Mucosa of stomach (tissue), 1 donor: ENCODE data around the gene FLNA.

Source experiments
- H3K27me3 ChIP-seq: one replicate; pipeline ENCODE4 v1.7.0; 2013; ENCODE audit warnings: mild to moderate bottlenecking, low read length; ENCODE audit not compliant: control insufficient read depth, insufficient read depth
- H3K36me3 ChIP-seq: one replicate; pipeline ENCODE4 v1.7.0; 2013; ENCODE audit warnings: low read length; ENCODE audit not compliant: control insufficient read depth, insufficient read depth
- H3K4me1 ChIP-seq: one replicate; pipeline ENCODE4 v1.7.0; 2013; ENCODE audit warnings: mild to moderate bottlenecking, low read length; ENCODE audit not compliant: control insufficient read depth, insufficient read depth
- H3K4me3 ChIP-seq: one replicate; pipeline ENCODE4 v1.7.0; 2013; ENCODE audit warnings: low read length
- H3K9ac ChIP-seq: one replicate; pipeline ENCODE4 v1.7.0; 2013; ENCODE audit warnings: mild to moderate bottlenecking, low read length, moderate library complexity
- H3K9me3 ChIP-seq: one replicate; pipeline ENCODE4 v1.7.0; 2013; ENCODE audit warnings: mild to moderate bottlenecking, low read length, moderate library complexity; ENCODE audit not compliant: control insufficient read depth
- donor health status: Pancreatic carcinoma.

Gene FLNA

DNA sequence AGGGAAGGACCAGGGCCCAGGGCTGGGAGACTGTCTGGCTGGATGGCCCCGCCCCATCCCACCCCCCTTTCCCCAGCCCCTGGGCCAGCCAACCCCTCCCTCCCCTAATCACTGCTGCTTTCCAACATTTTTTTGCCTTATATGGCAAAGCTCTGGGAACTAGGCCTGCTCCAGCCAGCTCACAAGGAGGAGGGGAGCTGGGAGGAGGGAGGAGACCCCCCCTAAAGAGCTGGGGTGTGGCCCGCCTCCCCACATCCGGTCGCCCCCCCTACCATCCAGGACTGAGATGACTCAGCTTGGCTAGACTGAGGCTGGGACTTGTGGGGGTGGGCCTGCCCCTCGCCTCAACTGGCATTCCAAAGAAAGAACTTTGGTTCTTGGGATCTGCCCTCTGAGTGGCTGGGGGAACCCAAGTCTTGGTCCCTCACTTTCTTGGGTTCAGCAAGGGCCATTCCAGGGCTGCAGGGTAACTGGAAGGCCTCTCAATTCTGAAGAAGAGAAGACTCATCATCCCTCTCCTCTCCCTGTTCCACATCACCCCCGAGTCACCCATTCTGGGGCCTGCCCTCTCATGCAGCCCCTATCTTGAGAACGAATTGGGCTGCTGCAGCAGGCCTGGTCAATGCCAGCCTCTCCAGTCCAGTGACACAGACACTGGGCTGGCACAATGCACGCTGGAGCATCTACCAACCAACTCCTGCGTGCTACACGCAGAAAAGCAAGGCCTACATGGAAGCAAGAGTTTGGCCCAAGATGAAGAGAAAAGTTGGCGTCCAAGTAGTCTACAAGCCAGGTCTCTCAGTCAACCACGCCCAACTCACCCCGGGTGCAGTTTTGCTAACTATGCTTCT, 4.8 kb downstream of the FLNA start:
- peaks cover 5% of the 10 kb centered on the region for H3K27me3 ChIP-seq
- peak overlapping the region; percentile 25 for H3K4me3 ChIP-seq
- no peaks in the 10 kb centered on the region for H3K36me3 ChIP-seq
- no peaks in the 10 kb centered on the region for H3K9me3 ChIP-seq
- peaks cover 12% of the 10 kb centered on the region for H3K4me1 ChIP-seq
- H3K9ac ChIP-seq: peak overlapping the region; percentile 48

DNA sequence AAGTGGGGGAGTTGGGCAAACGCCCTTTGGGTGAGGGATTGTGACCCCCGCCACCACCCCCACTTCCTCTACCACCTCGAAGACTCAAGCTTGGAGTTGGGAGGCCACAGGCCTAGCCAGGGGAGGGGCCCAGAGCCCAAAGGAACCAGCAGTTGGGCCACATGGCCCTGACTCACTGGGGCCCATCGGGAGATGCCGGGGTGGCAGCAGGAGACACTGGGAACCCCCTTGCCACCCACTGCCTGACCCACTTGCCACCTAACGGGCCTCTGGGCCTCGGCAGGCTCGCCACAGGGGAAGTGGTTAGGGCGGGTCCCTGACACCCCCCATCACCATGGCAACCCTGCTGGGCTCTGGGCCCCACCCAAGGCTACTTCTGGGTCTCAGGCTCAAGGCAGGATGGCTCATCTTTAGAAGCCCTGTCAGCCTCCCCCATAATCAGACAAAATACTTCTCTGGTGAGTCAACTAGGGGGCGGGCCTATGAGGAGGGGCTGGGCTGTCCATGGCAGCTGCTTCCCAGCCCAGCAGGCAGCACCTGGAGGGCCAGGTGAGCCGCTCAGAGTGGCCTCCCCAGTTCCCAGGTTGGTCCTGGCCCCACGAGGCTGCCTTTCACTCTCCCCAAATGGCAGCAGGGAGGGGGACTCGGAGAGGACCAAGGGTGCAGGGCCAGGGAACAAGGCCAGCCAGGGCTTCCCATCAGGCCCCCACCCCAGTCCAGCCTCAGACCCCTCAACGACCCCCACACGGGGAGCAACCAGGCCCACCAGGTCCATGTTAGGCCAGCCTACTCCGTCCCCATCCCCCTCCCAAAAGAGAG, 5.6 kb downstream of the FLNA start:
- Histone ChIP-seq H3K4me1 (peaks cover 7% of the 10 kb centered on the region), H3K9me3 (no peaks in the 10 kb centered on the region), H3K36me3 (no peaks in the 10 kb centered on the region), H3K9ac (peak overlapping the region; percentile 48), H3K27me3 (peaks cover 5% of the 10 kb centered on the region), H3K4me3 (no peak overlapping the region)

DNA sequence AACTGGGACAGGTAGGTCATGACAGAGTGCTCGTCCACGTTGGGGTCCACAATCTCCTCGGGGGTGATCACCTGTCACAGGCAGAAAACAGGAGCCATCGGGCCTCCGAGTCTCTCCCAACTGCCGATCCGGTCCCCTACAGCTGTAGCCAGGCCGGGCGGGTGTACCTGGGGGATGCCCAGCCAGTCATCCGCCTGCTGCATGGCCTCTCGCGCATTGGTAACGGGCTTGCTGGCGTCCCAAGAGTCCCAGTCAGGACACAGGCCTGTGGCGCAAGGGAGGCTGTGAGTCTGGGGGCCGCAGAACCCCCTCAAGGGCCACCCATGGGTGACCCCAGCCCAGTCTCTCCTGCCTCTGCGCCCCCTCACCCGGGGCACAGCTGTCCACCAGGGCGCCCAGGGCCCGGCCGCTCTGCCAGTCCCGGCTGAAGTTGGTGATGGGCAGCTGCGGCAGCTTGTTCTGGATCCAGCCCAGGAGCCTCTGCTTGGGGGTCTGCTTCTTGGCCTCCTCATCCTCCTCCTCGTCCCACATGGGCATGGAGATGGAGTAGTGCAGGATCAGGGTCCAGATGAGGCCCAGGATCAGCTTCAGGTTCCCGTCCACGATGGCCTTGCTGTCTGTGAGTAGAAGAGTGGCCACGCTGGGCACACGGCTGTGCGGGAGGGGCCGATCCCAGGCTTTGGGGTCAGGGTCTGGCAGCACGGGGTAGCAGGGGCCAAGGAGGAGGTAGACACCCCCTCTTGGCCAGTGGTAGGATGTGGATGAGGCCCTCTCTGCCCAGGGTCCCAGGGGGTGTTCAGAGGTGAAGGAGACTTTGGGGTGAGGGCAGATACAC, 6.7 kb downstream of the FLNA start:
- no peak overlapping the region for H3K9ac ChIP-seq
- no peaks in the 10 kb centered on the region for H3K9me3 ChIP-seq
- H3K4me3 ChIP-seq: no peak overlapping the region
- H3K4me1 ChIP-seq: no peaks in the 10 kb centered on the region
- no peaks in the 10 kb centered on the region for H3K36me3 ChIP-seq
- H3K27me3 ChIP-seq: peaks cover 5% of the 10 kb centered on the region

DNA sequence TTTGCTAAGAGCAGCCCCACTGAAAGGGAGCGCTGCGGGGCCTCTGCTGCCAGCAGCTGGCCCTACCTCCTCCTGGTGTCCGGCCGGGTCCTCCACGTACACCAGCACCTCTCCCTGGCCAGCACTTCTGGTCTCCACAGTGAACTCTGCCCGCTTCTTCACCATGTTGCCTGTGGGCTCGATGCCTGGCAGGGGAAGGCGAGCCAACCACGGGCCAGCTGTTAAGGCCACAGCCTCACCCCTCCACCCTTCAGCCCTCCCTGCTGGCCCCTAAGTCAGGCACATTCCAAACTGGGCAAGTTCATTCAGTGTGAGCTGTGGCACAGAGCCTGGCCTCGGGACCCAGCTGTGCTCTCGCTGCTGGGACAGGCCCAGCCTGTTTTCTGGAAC, 7.8 kb downstream of the FLNA start:
- no peaks in the 10 kb centered on the region for H3K36me3 ChIP-seq

DNA sequence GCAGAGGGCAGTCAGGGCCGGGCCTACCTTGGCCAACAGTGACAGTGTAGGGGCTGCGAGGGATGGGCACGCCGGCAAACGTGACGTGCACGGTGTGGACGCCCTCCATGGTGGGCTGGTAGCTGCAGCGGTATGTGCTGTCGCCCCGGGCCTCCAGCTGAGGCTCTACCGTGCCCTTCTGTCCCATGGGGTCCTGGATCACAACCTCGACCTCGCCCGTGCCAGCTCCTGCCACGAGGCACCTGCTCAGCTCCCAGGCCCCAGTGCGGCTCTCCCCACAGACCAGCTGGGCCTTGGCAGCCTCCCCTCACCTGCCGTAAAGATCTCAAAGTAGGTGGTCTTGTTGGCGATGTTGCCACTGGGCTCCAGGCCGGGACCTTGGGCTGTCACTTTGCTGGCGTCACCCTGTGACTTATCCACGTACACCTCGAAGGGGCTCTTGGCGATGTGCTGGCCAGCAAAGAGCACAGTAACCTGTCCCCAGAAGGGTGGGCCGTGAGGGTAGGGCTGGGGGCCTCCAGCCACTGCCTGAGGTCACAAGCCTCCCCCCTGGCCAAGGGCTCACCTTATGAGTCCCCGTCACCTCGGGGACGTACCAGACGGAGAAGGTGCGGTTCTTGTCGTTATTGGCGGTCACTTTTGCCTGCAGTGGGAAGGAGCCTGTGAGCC, 8.3 kb downstream of the FLNA start:
- Histone ChIP-seq H3K36me3 (no peaks in the 10 kb centered on the region), H3K4me1 (no peaks in the 10 kb centered on the region), H3K9me3 (no peaks in the 10 kb centered on the region), H3K9ac (no peak overlapping the region), H3K4me3 (no peak overlapping the region), H3K27me3 (peaks cover 5% of the 10 kb centered on the region)

More for the DNA sequence above, 7.8 kb downstream of the FLNA start:
- peaks cover 5% of the 10 kb centered on the region for H3K27me3 ChIP-seq
- H3K9ac ChIP-seq: no peak overlapping the region
- no peaks in the 10 kb centered on the region for H3K9me3 ChIP-seq
- no peak overlapping the region for H3K4me3 ChIP-seq
- H3K4me1 ChIP-seq: no peaks in the 10 kb centered on the region

DNA sequence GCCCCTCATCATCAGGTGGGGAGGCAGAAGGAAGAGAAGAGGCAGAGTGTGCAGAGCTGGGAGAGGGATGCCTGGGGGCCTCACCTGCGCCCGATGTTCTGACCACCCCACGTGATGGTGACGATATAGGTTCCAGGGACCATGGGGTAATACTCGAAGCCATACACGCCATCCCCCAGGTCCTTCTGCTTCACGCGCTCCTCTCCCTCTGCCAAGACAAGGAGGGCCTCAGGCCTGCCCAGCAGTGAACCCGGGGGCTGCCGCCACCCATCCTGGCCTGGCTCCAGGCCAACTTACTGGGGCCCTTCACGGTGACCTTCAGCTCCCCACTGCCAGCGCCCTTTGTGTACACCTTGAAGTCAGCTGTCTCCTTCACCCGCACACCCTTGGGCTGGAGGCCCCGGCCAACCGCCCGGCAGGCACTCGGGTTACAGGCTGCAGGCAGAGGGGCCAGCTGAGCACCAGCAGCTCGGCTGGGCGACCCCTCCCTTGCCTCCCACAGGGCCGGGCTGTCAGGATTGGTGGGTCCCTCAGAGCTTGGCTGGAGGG, 9.3 kb downstream of the FLNA start:
- Histone ChIP-seq H3K27me3 (peaks cover 3% of the 10 kb centered on the region), H3K4me1 (no peaks in the 10 kb centered on the region), H3K36me3 (no peaks in the 10 kb centered on the region), H3K9me3 (no peaks in the 10 kb centered on the region), H3K9ac (no peak overlapping the region), H3K4me3 (no peak overlapping the region)

DNA sequence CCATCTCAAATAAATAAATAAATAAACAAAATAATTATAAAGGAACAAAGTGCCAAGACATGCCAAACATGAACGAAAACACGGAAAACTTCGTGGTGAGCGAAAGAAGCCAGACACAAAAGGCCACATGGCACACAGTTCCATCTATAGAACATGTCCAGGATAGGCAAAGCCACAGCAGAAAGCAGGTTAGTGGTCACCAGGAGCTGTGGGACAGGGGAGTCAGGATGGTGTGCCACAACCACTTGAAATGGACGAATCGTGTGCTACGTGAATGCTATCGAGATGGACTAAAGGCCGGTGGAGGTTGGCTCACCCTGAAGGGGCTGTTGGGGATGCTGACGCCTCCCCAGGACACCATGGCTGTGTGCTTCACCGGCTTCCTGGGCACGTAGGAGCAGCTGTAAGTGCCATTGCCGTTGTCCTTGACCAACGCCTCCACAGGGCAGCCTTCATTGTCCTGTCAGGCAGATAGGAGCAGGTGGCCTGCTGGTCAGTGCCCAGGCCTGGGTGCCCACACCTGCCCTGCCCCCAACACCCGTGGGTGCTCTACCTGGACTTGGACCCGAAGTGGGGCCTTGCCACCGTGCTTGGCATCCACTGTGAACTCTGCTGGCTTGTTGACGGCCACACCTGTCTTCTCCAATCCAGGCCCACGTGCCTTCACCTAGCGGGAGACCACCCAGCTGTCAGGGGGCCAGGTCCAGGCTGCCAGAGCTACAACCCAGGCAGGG, 10.6 kb downstream of the FLNA start:
- H3K27me3 ChIP-seq: no peaks in the 10 kb centered on the region
- H3K9me3 ChIP-seq: no peaks in the 10 kb centered on the region
- H3K4me3 ChIP-seq: no peak overlapping the region
- H3K36me3 ChIP-seq: no peaks in the 10 kb centered on the region
- H3K4me1 ChIP-seq: no peaks in the 10 kb centered on the region
- H3K9ac ChIP-seq: no peak overlapping the region

DNA sequence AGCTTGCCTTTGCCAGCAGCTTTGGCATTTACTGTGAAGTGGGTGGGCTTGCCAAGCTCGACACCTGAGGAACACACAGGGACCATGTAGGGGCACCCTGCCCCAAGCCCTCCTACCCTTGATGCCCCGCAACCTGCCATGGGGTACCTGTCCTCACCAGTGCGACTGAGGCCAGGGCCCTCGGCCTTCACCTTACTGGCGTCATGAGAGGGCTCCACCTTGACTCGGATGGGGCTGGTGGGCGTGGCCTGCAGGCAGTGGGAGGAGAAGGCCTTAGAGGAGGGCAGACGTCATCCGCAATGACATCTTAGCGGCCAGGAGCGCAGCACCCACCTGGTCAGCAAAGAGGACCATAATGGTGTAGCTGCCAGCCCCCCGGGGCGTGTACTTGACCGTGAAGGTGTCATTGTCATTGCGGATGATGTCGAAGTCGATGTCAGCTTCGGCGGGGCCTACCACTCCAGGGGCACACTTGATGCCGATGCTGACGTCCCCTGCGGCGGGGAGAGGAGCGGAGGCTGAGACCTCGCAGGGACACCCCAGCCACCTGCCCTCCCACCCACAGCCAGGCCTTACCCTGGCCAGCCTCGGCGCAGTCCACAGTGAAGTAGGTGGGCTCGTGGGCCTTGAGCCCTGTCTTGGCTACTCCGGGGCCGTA, 12.2 kb downstream of the FLNA start:
- Histone ChIP-seq H3K4me3 (no peak overlapping the region), H3K9me3 (no peaks in the 10 kb centered on the region), H3K27me3 (no peaks in the 10 kb centered on the region), H3K9ac (no peak overlapping the region), H3K4me1 (no peaks in the 10 kb centered on the region), H3K36me3 (no peaks in the 10 kb centered on the region)

DNA sequence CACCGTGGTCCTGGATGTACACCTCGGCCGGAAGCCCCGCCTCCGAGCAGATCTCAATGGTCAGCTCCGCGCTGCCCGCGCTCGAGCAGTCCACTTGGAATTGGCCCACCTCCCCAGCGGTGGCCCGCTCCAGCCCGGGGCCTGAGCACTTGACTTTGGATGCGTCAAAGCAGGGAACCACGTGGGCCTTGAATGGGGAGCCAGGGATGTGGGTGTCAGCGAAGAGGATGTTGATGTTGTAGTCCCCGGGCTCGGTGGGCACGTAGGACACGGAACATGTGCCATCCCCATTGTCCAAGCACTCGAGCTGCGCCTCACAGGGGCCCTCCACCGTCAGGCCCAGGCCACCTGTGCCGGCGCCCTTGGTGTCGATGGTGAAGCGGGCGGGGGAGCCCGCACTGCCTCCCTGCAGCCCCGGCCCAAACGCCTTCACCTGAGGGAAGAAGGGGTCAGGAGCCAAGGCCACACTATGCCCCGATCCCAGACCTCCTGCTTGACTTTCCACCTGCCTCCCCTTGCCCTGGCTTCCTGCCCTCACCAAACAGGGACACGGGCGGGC, 14.2 kb downstream of the FLNA start:
- no peak overlapping the region for H3K9ac ChIP-seq
- no peaks in the 10 kb centered on the region for H3K27me3 ChIP-seq
- no peak overlapping the region for H3K4me3 ChIP-seq
- H3K36me3 ChIP-seq: no peaks in the 10 kb centered on the region
- no peaks in the 10 kb centered on the region for H3K4me1 ChIP-seq
- no peaks in the 10 kb centered on the region for H3K9me3 ChIP-seq

DNA sequence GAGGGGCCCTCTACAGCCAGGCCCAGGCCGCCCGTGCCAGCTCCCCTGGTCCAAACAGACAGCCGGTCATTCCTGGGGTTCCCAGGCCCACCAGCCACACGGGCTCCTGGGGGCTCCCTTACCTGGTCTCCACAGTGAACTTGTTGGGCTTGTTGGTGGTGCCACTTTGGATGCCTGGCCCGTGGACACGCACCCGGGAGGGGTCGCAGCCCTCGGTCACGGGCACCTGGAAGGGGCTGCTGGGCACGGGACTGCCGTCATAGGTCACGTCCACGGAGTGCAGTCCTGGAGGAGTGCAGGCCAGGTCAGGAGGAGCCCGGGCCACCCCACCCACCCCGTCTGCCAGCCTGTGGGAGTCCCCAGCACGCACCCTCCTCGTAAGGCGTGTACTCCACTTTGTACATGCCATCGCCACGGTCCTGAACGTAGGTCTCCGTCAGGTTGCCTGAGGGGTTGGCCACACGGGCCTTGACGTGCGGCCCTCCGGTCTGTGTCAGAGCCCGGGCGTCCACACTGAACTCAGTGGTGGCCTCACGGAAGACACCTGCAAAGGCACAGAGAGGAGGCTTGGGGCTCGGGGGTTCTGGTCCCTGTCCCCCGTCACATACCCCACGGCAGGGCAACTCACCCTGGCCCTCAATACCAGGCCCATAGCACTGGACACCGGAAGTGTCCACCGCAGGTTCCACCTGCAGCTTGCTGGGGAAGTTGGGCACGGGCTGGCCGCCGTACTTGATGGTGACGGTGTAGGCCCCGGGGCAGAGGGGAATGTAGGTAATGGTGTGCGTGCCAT, 14.9 kb downstream of the FLNA start:
- no peaks in the 10 kb centered on the region for H3K27me3 ChIP-seq
- H3K9me3 ChIP-seq: no peaks in the 10 kb centered on the region
- no peaks in the 10 kb centered on the region for H3K4me1 ChIP-seq
- no peak overlapping the region for H3K4me3 ChIP-seq
- no peak overlapping the region for H3K9ac ChIP-seq
- H3K36me3 ChIP-seq: no peaks in the 10 kb centered on the region
